HEK293 (cell line): ENCODE measurements around the gene TTN.

Experiments used
- CTCF ChIA-PET: fragments of 350-600 bp; formaldehyde crosslinking; extraction: SDS; loops from one replicate; lab custom pipeline; 2021; ENCODE audit warnings: antibody characterized with exemption; lab: Yijun Ruan, JAX
- POLR2A ChIA-PET: fragments of 300-600 bp; formaldehyde crosslinking; extraction: SDS; loops from one replicate; lab custom pipeline; 2020; ENCODE audit warnings: antibody characterized with exemption, inconsistent platforms; lab: Yijun Ruan, JAX
- H3K27ac ChIP-seq: fragments of 200-500 bp; sonication (Bioruptor generic); 2 replicates; pipeline ENCODE4 v1.5.1; 2014; ENCODE audit warnings: low read depth, low read length, control low read depth, inconsistent platforms; ENCODE audit errors: extremely low read depth
- H3K36me3 ChIP-seq, 2 experiments: fragments of 200-500 bp in 1 of 2; sonication (Bioruptor generic) in 1 of 2; 1 replicate in 1 of 2; 2 replicates in 1 of 2; pipeline ENCODE4 v1.5.1; 2014 to 2017; ENCODE audit warnings: inconsistent platforms in 2 of 2, low read length in 2 of 2; ENCODE audit not compliant: control insufficient read depth in 2 of 2, insufficient read depth in 1 of 2
- H3K4me1 ChIP-seq: fragments of 200-500 bp; sonication (Bioruptor generic); 2 replicates; pipeline ENCODE4 v1.5.1; 2014; ENCODE audit warnings: mild to moderate bottlenecking, low read length, inconsistent platforms; ENCODE audit not compliant: control insufficient read depth, insufficient read depth
- H3K4me3 ChIP-seq: 2 replicates; pipeline ENCODE4 v1.5.1; 2011; ENCODE audit warnings: low read depth, mild to moderate bottlenecking, control low read depth, low read length, moderate library complexity
- H3K9me3 ChIP-seq: fragments of 200-500 bp; sonication (Bioruptor generic); 2 replicates; pipeline ENCODE4 v1.5.1; 2014; ENCODE audit warnings: low read depth, low read length, inconsistent platforms; ENCODE audit not compliant: control insufficient read depth, insufficient read depth
- AEBP2 ChIP-seq: fragments of 450-650 bp; formaldehyde crosslinking; IDR thresholded peaks from 2 replicates; pipeline ENCODE4 v1.5.1; 2016; ENCODE audit warnings: missing biosample characterization, missing genetic modification characterization, borderline replicate concordance
- BCL11A ChIP-seq: fragments of 450-650 bp; formaldehyde crosslinking; IDR thresholded peaks from 2 replicates; pipeline ENCODE4 v1.5.1; 2016; ENCODE audit warnings: low read depth, missing biosample characterization, missing genetic modification characterization
- GFI1B ChIP-seq: fragments of 450-650 bp; formaldehyde crosslinking; IDR thresholded peaks from 2 replicates; pipeline ENCODE4 v1.5.1; 2016; ENCODE audit warnings: missing biosample characterization, missing genetic modification characterization
- HOXA7 ChIP-seq: sonication (generic); formaldehyde crosslinking; IDR thresholded peaks from 2 replicates; pipeline ENCODE4 v1.8.1; 2022; ENCODE audit warnings: missing genetic modification reagents, borderline replicate concordance
- IKZF3 ChIP-seq: fragments of 450-650 bp; IDR thresholded peaks from 2 replicates; pipeline ENCODE4 v1.5.0; 2018; ENCODE audit warnings: missing biosample characterization, mild to moderate bottlenecking, missing genetic modification characterization, moderate library complexity
- KLF1 ChIP-seq: fragments of 450-650 bp; formaldehyde crosslinking; IDR thresholded peaks from 2 replicates; pipeline ENCODE4 v1.5.1; 2016; ENCODE audit warnings: missing biosample characterization, missing genetic modification characterization
- ZBTB1 ChIP-seq: fragments of 450-650 bp; formaldehyde crosslinking; IDR thresholded peaks from 2 replicates; pipeline ENCODE4 v1.5.1; 2016; ENCODE audit warnings: missing biosample characterization, missing genetic modification characterization
- ZBTB17 ChIP-seq: fragments of 450-650 bp; formaldehyde crosslinking; IDR thresholded peaks from 2 replicates; pipeline ENCODE4 v1.5.1; 2016; ENCODE audit warnings: missing biosample characterization, missing genetic modification characterization
- ZNF155 ChIP-seq: fragments of 450-650 bp; formaldehyde crosslinking; IDR thresholded peaks from 2 replicates; pipeline ENCODE4 v1.5.1; 2016; ENCODE audit warnings: missing biosample characterization, missing genetic modification characterization
- ZNF174 ChIP-seq: fragments of 450-650 bp; formaldehyde crosslinking; IDR thresholded peaks from 2 replicates; pipeline ENCODE4 v1.5.0; 2017; ENCODE audit warnings: missing biosample characterization, mild to moderate bottlenecking, missing genetic modification characterization
- ZNF202 ChIP-seq: fragments of 450-650 bp; formaldehyde crosslinking; IDR thresholded peaks from 2 replicates; pipeline ENCODE4 v1.5.1; 2016; ENCODE audit warnings: missing biosample characterization, missing genetic modification characterization, borderline replicate concordance
- ZNF24 ChIP-seq: fragments of 450-650 bp; formaldehyde crosslinking; IDR thresholded peaks from 2 replicates; pipeline ENCODE4 v1.5.1; 2016; ENCODE audit warnings: missing biosample characterization, missing genetic modification characterization
- ZNF341 ChIP-seq: fragments of 450-650 bp; formaldehyde crosslinking; IDR thresholded peaks from 2 replicates; pipeline ENCODE4; 2016; ENCODE audit warnings: low read depth, missing biosample characterization, missing genetic modification characterization
- ZNF37A ChIP-seq: fragments of 450-650 bp; IDR thresholded peaks from 2 replicates; pipeline ENCODE4 v1.5.1; 2018; ENCODE audit warnings: missing biosample characterization, missing genetic modification characterization
- ZNF768 ChIP-seq: fragments of 450-650 bp; formaldehyde crosslinking; IDR thresholded peaks from 2 replicates; pipeline ENCODE4 v1.5.1; 2018; ENCODE audit warnings: missing biosample characterization, mild to moderate bottlenecking, missing genetic modification characterization
- TF ChIP-seq, protein P1 (sequence below): fragments of 450-650 bp; formaldehyde crosslinking; IDR thresholded peaks from 2 replicates; pipeline ENCODE4 v1.5.1; 2016; ENCODE audit warnings: missing biosample characterization, missing genetic modification characterization
- TF ChIP-seq, protein P2 (sequence below): fragments of 450-650 bp; formaldehyde crosslinking; IDR thresholded peaks from 2 replicates; pipeline ENCODE4 v1.5.1; 2017; ENCODE audit warnings: missing biosample characterization, missing genetic modification characterization
- TF ChIP-seq, protein P3 (sequence below): IDR thresholded peaks from 2 replicates; pipeline ENCODE4 v1.6.1; 2011; ENCODE audit warnings: mild to moderate bottlenecking, low read depth, low read length, borderline replicate concordance
- TF ChIP-seq, protein P4 (sequence below): fragments of 450-650 bp; formaldehyde crosslinking; IDR thresholded peaks from 2 replicates; pipeline ENCODE4 v1.5.1; 2016; ENCODE audit warnings: missing biosample characterization, missing genetic modification characterization
- TF ChIP-seq, protein P5 (sequence below): fragments of 450-650 bp; formaldehyde crosslinking; IDR thresholded peaks from 2 replicates; pipeline ENCODE4 v1.5.1; 2016; ENCODE audit warnings: missing biosample characterization, missing genetic modification characterization

TTN gene

GRCh38 chr2:178628605-178629004, 178.6 kb downstream of the TTN start:
- H3K36me3 ChIP-seq = no peaks in the 10 kb centered on the region
- CTCF ChIA-PET = no interaction called here
- no peak overlapping the region for H3K27ac ChIP-seq
- POLR2A ChIA-PET = no interaction called here
- no peaks in the 10 kb centered on the region for H3K4me1 ChIP-seq
- TF ChIP-seq, protein P1, sequence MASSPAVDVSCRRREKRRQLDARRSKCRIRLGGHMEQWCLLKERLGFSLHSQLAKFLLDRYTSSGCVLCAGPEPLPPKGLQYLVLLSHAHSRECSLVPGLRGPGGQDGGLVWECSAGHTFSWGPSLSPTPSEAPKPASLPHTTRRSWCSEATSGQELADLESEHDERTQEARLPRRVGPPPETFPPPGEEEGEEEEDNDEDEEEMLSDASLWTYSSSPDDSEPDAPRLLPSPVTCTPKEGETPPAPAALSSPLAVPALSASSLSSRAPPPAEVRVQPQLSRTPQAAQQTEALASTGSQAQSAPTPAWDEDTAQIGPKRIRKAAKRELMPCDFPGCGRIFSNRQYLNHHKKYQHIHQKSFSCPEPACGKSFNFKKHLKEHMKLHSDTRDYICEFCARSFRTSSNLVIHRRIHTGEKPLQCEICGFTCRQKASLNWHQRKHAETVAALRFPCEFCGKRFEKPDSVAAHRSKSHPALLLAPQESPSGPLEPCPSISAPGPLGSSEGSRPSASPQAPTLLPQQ (tag by site-specific recombination) = no peak
- TF ChIP-seq ZNF174 (tag by site-specific recombination) = no peak
- TF ChIP-seq GFI1B (tag by site-specific recombination) = no peak
- TF ChIP-seq KLF1 = no peak
- TF ChIP-seq ZNF202 (tag by site-specific recombination) = no peak
- TF ChIP-seq, protein P2, sequence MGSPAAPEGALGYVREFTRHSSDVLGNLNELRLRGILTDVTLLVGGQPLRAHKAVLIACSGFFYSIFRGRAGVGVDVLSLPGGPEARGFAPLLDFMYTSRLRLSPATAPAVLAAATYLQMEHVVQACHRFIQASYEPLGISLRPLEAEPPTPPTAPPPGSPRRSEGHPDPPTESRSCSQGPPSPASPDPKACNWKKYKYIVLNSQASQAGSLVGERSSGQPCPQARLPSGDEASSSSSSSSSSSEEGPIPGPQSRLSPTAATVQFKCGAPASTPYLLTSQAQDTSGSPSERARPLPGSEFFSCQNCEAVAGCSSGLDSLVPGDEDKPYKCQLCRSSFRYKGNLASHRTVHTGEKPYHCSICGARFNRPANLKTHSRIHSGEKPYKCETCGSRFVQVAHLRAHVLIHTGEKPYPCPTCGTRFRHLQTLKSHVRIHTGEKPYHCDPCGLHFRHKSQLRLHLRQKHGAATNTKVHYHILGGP (tag by site-specific recombination) = no peak
- TF ChIP-seq ZNF341 (tag by site-specific recombination) = no peak
- no peak for TF ChIP-seq BCL11A (tag by site-specific recombination)
- TF ChIP-seq ZBTB17 = no peak
- no peak for TF ChIP-seq AEBP2 (tag by site-specific recombination)
- TF ChIP-seq HOXA7 (CRISPR knock-in tag) = no peak
- no peak for TF ChIP-seq ZNF37A (tag by site-specific recombination)
- TF ChIP-seq ZBTB1 (tag by site-specific recombination) = no peak
- TF ChIP-seq, protein P3, sequence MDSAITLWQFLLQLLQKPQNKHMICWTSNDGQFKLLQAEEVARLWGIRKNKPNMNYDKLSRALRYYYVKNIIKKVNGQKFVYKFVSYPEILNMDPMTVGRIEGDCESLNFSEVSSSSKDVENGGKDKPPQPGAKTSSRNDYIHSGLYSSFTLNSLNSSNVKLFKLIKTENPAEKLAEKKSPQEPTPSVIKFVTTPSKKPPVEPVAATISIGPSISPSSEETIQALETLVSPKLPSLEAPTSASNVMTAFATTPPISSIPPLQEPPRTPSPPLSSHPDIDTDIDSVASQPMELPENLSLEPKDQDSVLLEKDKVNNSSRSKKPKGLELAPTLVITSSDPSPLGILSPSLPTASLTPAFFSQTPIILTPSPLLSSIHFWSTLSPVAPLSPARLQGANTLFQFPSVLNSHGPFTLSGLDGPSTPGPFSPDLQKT = no peak
- TF ChIP-seq ZNF24 (tag by site-specific recombination) = no peak
- TF ChIP-seq, protein P4, sequence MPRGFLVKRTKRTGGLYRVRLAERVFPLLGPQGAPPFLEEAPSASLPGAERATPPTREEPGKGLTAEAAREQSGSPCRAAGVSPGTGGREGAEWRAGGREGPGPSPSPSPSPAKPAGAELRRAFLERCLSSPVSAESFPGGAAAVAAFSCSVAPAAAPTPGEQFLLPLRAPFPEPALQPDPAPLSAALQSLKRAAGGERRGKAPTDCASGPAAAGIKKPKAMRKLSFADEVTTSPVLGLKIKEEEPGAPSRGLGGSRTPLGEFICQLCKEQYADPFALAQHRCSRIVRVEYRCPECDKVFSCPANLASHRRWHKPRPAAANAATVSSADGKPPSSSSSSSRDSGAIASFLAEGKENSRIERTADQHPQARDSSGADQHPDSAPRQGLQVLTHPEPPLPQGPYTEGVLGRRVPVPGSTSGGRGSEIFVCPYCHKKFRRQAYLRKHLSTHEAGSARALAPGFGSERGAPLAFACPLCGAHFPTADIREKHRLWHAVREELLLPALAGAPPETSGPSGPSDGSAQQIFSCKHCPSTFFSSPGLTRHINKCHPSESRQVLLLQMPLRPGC (tag by site-specific recombination) = no peak
- TF ChIP-seq IKZF3 (tag by site-specific recombination) = no peak
- TF ChIP-seq ZNF768 = no peak
- TF ChIP-seq, protein P5, sequence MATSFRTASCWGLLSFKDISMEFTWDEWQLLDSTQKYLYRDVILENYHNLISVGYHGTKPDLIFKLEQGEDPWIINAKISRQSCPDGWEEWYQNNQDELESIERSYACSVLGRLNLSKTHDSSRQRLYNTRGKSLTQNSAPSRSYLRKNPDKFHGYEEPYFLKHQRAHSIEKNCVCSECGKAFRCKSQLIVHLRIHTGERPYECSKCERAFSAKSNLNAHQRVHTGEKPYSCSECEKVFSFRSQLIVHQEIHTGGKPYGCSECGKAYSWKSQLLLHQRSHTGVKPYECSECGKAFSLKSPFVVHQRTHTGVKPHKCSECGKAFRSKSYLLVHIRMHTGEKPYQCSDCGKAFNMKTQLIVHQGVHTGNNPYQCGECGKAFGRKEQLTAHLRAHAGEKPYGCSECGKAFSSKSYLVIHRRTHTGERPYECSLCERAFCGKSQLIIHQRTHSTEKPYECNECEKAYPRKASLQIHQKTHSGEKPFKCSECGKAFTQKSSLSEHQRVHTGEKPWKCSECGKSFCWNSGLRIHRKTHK = no peak
- no peak for TF ChIP-seq ZNF155 (tag by site-specific recombination)
- H3K9me3 ChIP-seq = no peaks in the 10 kb centered on the region
- H3K4me3 ChIP-seq = no peak overlapping the region
